GM19468 (cell line): Measurements from ENCODE around the gene DPP7.

Source experiments
- ATAC-seq: cut with Tn5 transposase; IDR thresholded peaks from one replicate; pipeline ENCODE4 v1.9.1; 2021; ENCODE audit warnings: mild to moderate bottlenecking, moderate library complexity, moderate number of reproducible peaks; ENCODE audit not compliant: unreplicated experiment; ENCODE audit errors: extremely low read depth

DPP7 gene

GRCh38 chr9:137113385-137114159, 961 bp downstream of the DPP7 start:
- ATAC-seq = no peak

GRCh38 chr9:137112564-137113384, 1.8 kb downstream of the DPP7 start:
- ATAC-seq = no peak

- no peak for ATAC-seq
Observed at GRCh38 chr9:137111788-137112563, 2.6 kb downstream of the DPP7 start.

- ATAC-seq = no peak
Observed at GRCh38 chr9:137110911-137111787, 3.4 kb downstream of the DPP7 start.

GRCh38 chr9:137110147-137110910, 4.2 kb downstream of the DPP7 start:
- no peak for ATAC-seq

- ATAC-seq = no peak
Observed at GRCh38 chr9:137109250-137110146, 5.0 kb downstream of the DPP7 start.

GRCh38 chr9:137108608-137109249, 5.8 kb downstream of the DPP7 start:
- ATAC-seq = no peak

- no peak for ATAC-seq
Observed at GRCh38 chr9:137107982-137108381, 6.6 kb downstream of the DPP7 start.

- no peak for ATAC-seq
Observed at GRCh38 chr9:137107312-137107921, 7.1 kb downstream of the DPP7 start.

GRCh38 chr9:137106662-137107250, 7.8 kb downstream of the DPP7 start:
- ATAC-seq = no peak

GRCh38 chr9:137105814-137106661, 8.5 kb downstream of the DPP7 start:
- no peak for ATAC-seq

- no peak for ATAC-seq
Observed at GRCh38 chr9:137103206-137103999, 11.1 kb downstream of the DPP7 start.

GRCh38 chr9:137099231-137099630, 15.3 kb downstream of the DPP7 start:
- no peak for ATAC-seq

- ATAC-seq = no peak
Observed at GRCh38 chr9:137097761-137098462, 16.6 kb downstream of the DPP7 start.
